H1 (cell line): Measurements from ENCODE around the gene PGAM2. TPM values are rescaled to one million over a fixed set of nuclear protein-coding genes. Genes with fewer than 3 reads are reported as not detected.

Source experiments
- ATF2 ChIP-seq: IDR thresholded peaks from 2 replicates; pipeline ENCODE4 v1.6.1; 2012; ENCODE audit warnings: low read length, inconsistent platforms
- polyA plus RNA-seq, 7 experiments: library from polyadenylated mRNA; depleted of rRNA in 3 of 7; stranded (reverse) in 5 of 7; unstranded in 2 of 7; fragments of >200 nt in 5 of 7; fragments of 200-250 nt in 2 of 7; gene quantifications; 1 replicate in 5 of 7; 2 replicates in 1 of 7; 4 replicates in 1 of 7; pipeline versions ENCODE4 v1.2.1 to v1.2.3, GENCODE V29; 2011 to 2013; ENCODE audit warnings: missing spikeins in 2 of 7, mixed read lengths in 2 of 7
- total RNA-seq: library from RNA; stranded (reverse); fragmentation: NEBNext Ultra II Directional; extraction: Animal tissue kit (Norgen Biotek cat#: 25700); gene quantifications from 2 replicates; pipeline ENCODE4 v1.2.1, GENCODE V29; 2021

The PGAM2 gene
- total and polyA plus RNA-seq, 2 of the 8 experiments (the other 6 are each of a cell fraction or from before 2014, with no cell fraction given) = 2.1 to 2.9 TPM

- no peak for TF ChIP-seq ATF2
Observed at GRCh38 chr7:44067064-44067951, 1.9 kb upstream of the PGAM2 start (continued).
